HG03139 (cell line): ENCODE results near the gene PRICKLE3.

Experiments
- ATAC-seq: cut with Tn5 transposase; IDR thresholded peaks from one replicate; pipeline ENCODE4 v1.9.1; 2021; ENCODE audit not compliant: unreplicated experiment

Gene PRICKLE3

DNA sequence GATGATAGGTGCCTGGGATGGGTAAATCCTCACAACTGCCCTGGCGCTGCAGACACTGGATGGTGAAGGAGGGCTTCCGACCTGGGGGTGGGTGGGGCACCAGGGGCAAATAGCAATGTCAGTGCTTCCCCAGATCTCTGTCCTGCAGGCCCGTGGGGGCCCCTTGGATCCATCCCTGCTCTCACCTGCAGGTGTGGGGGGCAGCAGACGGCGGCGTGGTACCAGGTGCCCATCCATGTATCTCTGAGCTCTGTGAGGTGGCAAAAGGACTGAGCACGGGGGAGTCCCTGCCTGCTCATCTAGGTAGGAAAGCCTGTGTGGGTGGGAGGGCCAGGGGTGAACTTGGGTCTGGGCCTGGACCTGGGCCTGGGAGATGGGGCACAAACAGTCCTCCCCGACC, 20.4 kb upstream of the PRICKLE3 start:
- ATAC-seq: no peak

DNA sequence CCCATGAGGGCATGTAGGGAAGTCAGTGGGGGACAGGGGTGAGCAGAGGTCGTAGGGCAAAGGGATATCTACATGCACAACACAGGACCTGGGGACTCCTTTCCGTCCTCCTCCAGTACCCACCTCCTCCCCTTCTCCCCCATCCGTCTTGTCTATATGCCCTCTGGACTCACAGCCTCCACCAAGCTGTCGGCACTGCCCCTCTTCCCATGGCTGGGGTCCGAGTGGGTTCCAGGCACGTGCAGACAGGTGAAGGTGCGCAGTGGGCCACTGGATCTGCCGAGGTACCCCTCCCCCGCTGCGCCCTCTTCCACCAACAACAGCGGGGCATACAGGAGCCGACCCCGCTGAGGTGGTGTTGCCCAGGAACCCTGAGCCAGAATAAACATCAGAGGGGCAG, 19.3 kb upstream of the PRICKLE3 start:
- no peak for ATAC-seq

DNA sequence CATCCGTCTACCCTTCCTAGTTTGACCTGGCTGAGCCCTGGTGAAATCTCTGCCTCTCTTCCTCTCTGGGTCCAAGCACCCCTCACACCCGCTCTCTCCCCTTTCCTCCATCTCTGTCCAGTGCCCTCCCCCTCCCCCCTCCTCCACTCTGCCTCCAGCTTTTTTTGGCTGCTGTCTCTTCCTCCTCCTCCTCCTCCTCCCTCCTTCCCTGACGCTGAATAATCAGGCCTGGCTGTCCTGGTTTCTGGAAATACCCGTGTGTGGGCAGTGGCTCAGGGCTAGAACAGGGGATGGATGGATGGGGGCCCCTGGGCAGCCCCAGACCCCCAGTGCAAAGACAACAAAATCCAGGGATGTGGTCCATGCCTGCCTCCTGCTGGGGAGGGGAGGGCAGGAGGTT, 18.5 kb upstream of the PRICKLE3 start:
- ATAC-seq: no peak

DNA sequence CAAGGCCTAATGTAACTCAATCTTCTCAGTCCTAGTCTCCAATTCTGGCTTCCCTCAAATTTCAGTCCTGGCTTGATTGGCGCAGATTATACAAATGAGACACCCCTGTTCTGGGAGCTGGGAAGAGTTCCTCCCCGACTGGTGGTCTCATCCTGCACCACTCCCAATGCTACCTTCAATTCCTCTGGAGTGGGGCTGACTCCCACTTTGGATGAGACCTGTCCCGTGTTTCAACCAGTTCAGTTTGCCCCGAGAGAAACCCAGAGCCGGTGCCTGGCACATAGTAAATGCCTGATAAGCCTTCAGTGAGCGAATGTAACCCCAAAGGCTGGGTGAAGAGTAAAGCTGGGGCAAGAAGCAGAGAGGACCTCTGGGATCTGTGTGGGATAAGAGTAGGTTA, 17.8 kb upstream of the PRICKLE3 start:
- ATAC-seq: no peak

GRCh38 chrX:49203536-49203935, 17.4 kb upstream of the PRICKLE3 start:
- no peak for ATAC-seq

- no peak for ATAC-seq
Observed at GRCh38 chrX:49202022-49202421, 15.8 kb upstream of the PRICKLE3 start.

- peak; percentile 95 for ATAC-seq
Observed at GRCh38 chrX:49199906-49200771, 14.0 kb upstream of the PRICKLE3 start, which contains the start of gene SYP. SYP (minus strand) TSS chrX:49200193; CDS start chrX:49200186, 7 bp downstream.

GRCh38 chrX:49199315-49199595, 13.1 kb upstream of the PRICKLE3 start:
- no peak for ATAC-seq

- ATAC-seq: no peak
Observed at GRCh38 chrX:49198540-49199314, 12.6 kb upstream of the PRICKLE3 start.

GRCh38 chrX:49197543-49198087, 11.4 kb upstream of the PRICKLE3 start:
- no peak for ATAC-seq

DNA sequence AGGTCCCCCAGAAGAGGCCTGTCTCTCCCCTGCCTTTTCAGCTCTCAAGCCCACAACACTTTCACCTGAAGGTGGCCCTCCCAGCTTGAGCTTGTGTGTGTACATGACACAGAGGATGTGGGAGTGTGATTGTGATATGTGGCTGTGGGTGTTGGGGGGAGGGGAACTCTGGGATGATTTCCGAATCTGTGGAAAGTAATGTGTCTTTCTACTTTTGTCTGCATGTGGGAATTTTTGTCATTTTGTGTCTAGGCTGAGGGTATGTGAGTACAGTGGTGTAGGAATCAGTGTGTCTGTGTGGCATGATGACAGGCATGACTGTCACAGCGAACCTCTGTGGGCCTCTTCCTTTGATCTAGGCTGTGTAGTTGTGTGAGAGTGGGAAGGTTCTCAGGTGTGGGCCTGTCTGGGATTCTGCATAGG, 7.4 kb upstream of the PRICKLE3 start:
- ATAC-seq: no peak

- no peak for ATAC-seq
Observed at GRCh38 chrX:49192722-49193328, 6.7 kb upstream of the PRICKLE3 start.

DNA sequence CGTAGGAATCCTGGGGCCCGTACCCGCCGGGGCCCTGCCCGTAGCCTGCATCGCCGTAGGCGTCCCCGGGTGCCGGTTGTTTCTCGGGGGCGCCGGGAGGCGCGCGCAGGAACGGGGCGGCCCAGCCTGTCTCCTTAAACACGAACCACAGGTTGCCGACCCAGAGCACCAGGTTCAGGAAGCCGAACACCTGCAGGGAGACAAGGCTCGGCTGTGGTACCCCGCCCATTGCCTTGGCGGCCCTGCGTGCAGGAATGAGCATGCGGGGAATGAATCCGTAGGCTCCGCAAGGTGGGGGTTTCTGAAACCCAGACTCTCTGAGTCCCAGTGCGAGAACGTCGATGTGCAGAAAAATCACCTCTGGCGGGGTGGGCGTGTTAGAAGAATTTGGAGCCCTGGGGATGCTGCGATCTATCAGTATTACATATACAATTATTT, 5.4 kb upstream of the PRICKLE3 start:
- no peak for ATAC-seq

GRCh38 chrX:49190821-49191573, 4.8 kb upstream of the PRICKLE3 start:
- peak; percentile 88 for ATAC-seq

DNA sequence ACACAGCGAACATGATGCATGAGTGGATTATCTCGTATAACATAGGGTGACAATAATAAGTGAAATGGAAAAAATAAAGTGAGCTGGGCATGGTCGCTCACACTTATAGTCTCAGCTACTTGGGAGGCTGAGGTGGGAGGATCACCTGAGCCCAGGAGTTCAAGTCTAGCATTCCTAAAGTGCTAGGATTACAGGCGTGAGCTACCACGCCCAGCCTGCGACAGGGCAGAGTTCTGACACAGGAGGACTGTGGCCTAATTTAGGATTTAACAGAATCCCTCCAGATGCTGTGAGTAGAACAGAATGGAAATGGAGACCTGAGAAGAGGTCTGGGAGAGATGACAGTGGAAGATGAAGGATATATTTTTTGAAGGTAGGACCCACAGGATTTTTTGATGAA, 3.4 kb upstream of the PRICKLE3 start:
- ATAC-seq: no peak

DNA sequence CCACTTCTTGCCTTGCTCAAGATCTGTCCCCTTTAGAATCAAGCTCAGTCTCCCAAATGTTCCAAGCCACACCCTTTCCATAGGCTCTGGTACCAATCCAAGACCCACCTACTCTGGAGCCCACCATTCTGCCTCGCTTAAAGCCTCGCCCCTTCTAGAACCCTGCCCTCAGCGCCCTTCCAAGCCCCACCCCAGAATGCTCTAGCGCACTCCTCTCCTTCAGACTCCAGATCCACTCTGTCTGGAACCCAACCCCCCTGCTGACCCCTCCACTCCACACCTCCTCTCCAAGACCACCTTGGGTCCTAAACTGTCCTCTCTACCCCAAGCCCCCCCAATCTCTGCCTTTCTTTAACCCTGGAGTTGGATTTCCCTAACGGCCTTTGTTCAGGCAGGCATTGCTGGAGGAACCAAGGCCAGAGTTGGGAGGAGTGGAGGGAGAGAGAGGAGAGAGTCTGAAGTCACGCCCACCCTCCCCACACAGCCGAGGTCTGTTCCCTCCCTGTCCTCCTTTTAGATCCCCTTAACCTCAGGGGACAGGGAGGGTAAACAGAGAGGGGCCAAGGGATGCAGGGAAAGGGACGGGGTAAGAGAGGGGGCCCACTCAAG, 2.4 kb upstream of the PRICKLE3 start:
- ATAC-seq: no peak

GRCh38 chrX:49187526-49187925, 1.4 kb upstream of the PRICKLE3 start:
- no peak for ATAC-seq

DNA sequence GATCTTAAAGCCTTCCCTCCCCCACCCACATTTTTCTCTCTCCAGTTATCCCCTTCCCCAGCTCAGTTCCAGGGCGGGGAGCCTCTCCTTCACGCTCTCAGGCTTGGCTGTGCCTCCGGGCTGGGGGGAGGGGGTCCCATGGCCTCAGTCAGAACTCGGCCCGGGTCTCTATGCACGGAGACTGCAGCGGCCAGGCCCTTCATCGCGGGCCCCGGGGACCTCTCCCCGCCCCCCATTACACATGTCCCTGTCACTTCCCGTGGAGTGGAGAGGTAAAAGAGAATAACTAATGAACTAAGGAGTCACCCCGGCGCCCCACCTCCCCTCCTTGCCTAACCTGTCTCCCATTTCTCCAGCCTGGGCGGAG, 838 bp upstream of the PRICKLE3 start:
- ATAC-seq: no peak

- ATAC-seq: peak; percentile 39
Observed at GRCh38 chrX:49184294-49185281, 1.6 kb downstream of the PRICKLE3 start.
